Measurements from ENCODE around the gene SLC28A2. TPM values are rescaled to one million over a fixed set of nuclear protein-coding genes. Genes with fewer than 3 reads are reported as not detected.
A peak's percentile ranks its signal among the peaks of the same experiment; 100 is the strongest.
"Not testable (repeated sequence)": the region's sequence is repeated elsewhere in the genome, so short reads cannot be mapped to it uniquely, and the experiment has no call there.

SLC28A2 gene
- total and polyA plus RNA-seq, 4 experiments from 2014 or later, result not detected

GRCh38 chr15:45234562-45235235 lies 17.3 kb upstream of the SLC28A2 start:
- H3K36me3 Mint-ChIP-seq, result peaks cover 9 to 31% of the 10 kb centered on the region in 2 donors
- H3K4me3 ChIP-seq (ENCODE audit: low read length in 2 of 2), result no peak overlapping the region
- no peak overlapping the region for H3K4me3 Mint-ChIP-seq
- H3K27ac Mint-ChIP-seq, result no peak overlapping the region
- H3K9me3 ChIP-seq (ENCODE audit: control insufficient read depth in 1 of 2, low read length in 2 of 2), result peaks cover 0 to 4% of the 10 kb centered on the region in 2 donors
- H3K9me3 Mint-ChIP-seq, result peaks cover 4 to 76% (median 62%) of the 10 kb centered on the region in 8 donors
- H3K27me3 ChIP-seq (ENCODE audit: insufficient read depth, low read length), result no peaks in the 10 kb centered on the region
- H3K4me1 Mint-ChIP-seq, result no peaks in the 10 kb centered on the region
- peaks cover 7 to 11% of the 10 kb centered on the region in 2 donors for H3K27me3 Mint-ChIP-seq
- H3K36me3 ChIP-seq (ENCODE audit: insufficient read depth, low read length), result no peaks in the 10 kb centered on the region
- no peak overlapping the region for H3K27ac ChIP-seq (ENCODE audit: low read depth, low read length)
- POLR2A ChIA-PET (ENCODE audit: partially characterized antibody), result no interaction called here
- no peak for DNase-seq
- no peaks in the 10 kb centered on the region for H3K4me1 ChIP-seq (ENCODE audit: insufficient read depth, low read length)
- intact Hi-C loops (cut with micrococcal nuclease), result no loop called here
- CTCF ChIA-PET (ENCODE audit: partially characterized antibody), result no interaction called here

- H3K4me3 ChIP-seq (ENCODE audit: low read length in 2 of 2); H3K36me3 ChIP-seq (ENCODE audit: insufficient read depth, low read length); H3K27me3 ChIP-seq (ENCODE audit: insufficient read depth, low read length); DNase-seq; H3K4me1 ChIP-seq (ENCODE audit: insufficient read depth, low read length); H3K27me3 Mint-ChIP-seq; POLR2A ChIA-PET (ENCODE audit: partially characterized antibody); H3K4me1 Mint-ChIP-seq; H3K27ac Mint-ChIP-seq; intact Hi-C loops (cut with micrococcal nuclease); CTCF ChIA-PET (ENCODE audit: partially characterized antibody); H3K27ac ChIP-seq (ENCODE audit: low read depth, low read length): not testable (repeated sequence)
- H3K4me3 Mint-ChIP-seq, result peak overlapping the region in 1 of 8 donors; percentile 25
- peaks cover 0 to 16% of the 10 kb centered on the region in 2 donors for H3K9me3 ChIP-seq (ENCODE audit: control insufficient read depth in 1 of 2, low read length in 2 of 2)
- peaks cover 5 to 32% of the 10 kb centered on the region in 2 donors for H3K36me3 Mint-ChIP-seq
- peaks cover 4 to 93% (median 78%) of the 10 kb centered on the region in 8 donors for H3K9me3 Mint-ChIP-seq
These were observed 15.2 kb upstream of the SLC28A2 start for GRCh38 chr15:45236806-45237205.

- no peaks in the 10 kb centered on the region for H3K4me1 ChIP-seq (ENCODE audit: insufficient read depth, low read length)
- Mint-ChIP-seq H3K9me3 (peaks cover 0 to 93% (median 85%) of the 10 kb centered on the region in 8 donors), H3K4me3 (no peak overlapping the region), H3K36me3 (peaks cover 14 to 28% of the 10 kb centered on the region in 2 donors), H3K27ac (no peak overlapping the region), H3K4me1 (no peaks in the 10 kb centered on the region), H3K27me3 (peaks cover 0 to 3% of the 10 kb centered on the region in 2 donors)
- H3K27me3 ChIP-seq (ENCODE audit: insufficient read depth, low read length), result no peaks in the 10 kb centered on the region
- no peak overlapping the region for H3K4me3 ChIP-seq (ENCODE audit: low read length in 2 of 2)
- intact Hi-C loops (cut with micrococcal nuclease), result no loop called here
- H3K27ac ChIP-seq (ENCODE audit: low read depth, low read length), result no peak overlapping the region
- POLR2A ChIA-PET (ENCODE audit: partially characterized antibody), result no interaction called here
- CTCF ChIA-PET (ENCODE audit: partially characterized antibody), result no interaction called here
- DNase-seq, result peak in 3 of 5 donors; percentile 0 to 9 (median 0)
- peaks cover 0 to 33% of the 10 kb centered on the region in 2 donors for H3K9me3 ChIP-seq (ENCODE audit: control insufficient read depth in 1 of 2, low read length in 2 of 2)
- H3K36me3 ChIP-seq (ENCODE audit: insufficient read depth, low read length), result no peaks in the 10 kb centered on the region
These were observed 9.7 kb upstream of the SLC28A2 start for GRCh38 chr15:45242289-45242688.

- Histone ChIP-seq H3K4me3 (ENCODE audit: low read length in 2 of 2) (no peak overlapping the region), H3K4me1 (ENCODE audit: insufficient read depth, low read length) (no peaks in the 10 kb centered on the region), H3K36me3 (ENCODE audit: insufficient read depth, low read length) (no peaks in the 10 kb centered on the region), H3K27ac (ENCODE audit: low read depth, low read length) (no peak overlapping the region), H3K27me3 (ENCODE audit: insufficient read depth, low read length) (no peaks in the 10 kb centered on the region), H3K9me3 (ENCODE audit: control insufficient read depth in 1 of 2, low read length in 2 of 2) (no peaks in the 10 kb centered on the region)
- ChIA-PET CTCF (ENCODE audit: partially characterized antibody) (no interaction called here), POLR2A (ENCODE audit: partially characterized antibody) (no interaction called here)
- Mint-ChIP-seq H3K27ac (no peak overlapping the region), H3K36me3 (peaks cover 14 to 18% of the 10 kb centered on the region in 2 donors), H3K27me3 (peaks cover 2 to 5% of the 10 kb centered on the region in 2 donors), H3K4me1 (no peaks in the 10 kb centered on the region), H3K9me3 (peaks cover 3 to 39% (median 31%) of the 10 kb centered on the region in 8 donors), H3K4me3 (no peak overlapping the region)
- no peak for DNase-seq
- intact Hi-C loops (cut with micrococcal nuclease), result no loop called here
These were observed 2.8 kb upstream of the SLC28A2 start for GRCh38 chr15:45249125-45249780.

- no peak overlapping the region for H3K27ac ChIP-seq (ENCODE audit: low read depth, low read length)
- H3K4me3 ChIP-seq (ENCODE audit: low read length in 2 of 2), result no peak overlapping the region
- ChIA-PET CTCF (ENCODE audit: partially characterized antibody) (interaction anchor here (1.3 to 1.5 kb wide), 2 partner anchors 75 to 85 kb away, joined by 3 to 4 read pairs; no protein-coding TSS in a partner anchor), POLR2A (ENCODE audit: partially characterized antibody) (interaction anchor here (1.3 kb wide), 1 partner anchor 52 kb away, joined by 3 read pairs; no protein-coding TSS in a partner anchor)
- H3K4me1 ChIP-seq (ENCODE audit: insufficient read depth, low read length), result no peaks in the 10 kb centered on the region
- H3K27ac Mint-ChIP-seq, result no peak overlapping the region
- H3K4me1 Mint-ChIP-seq, result no peaks in the 10 kb centered on the region
- H3K27me3 ChIP-seq (ENCODE audit: insufficient read depth, low read length), result no peaks in the 10 kb centered on the region
- peaks cover 0 to 11% (median 6%) of the 10 kb centered on the region in 8 donors for H3K9me3 Mint-ChIP-seq
- no peak for DNase-seq
- H3K36me3 ChIP-seq (ENCODE audit: insufficient read depth, low read length), result no peaks in the 10 kb centered on the region
- peaks cover 0 to 12% of the 10 kb centered on the region in 2 donors for H3K36me3 Mint-ChIP-seq
- H3K9me3 ChIP-seq (ENCODE audit: control insufficient read depth in 1 of 2, low read length in 2 of 2), result no peaks in the 10 kb centered on the region
- peaks cover 2 to 4% of the 10 kb centered on the region in 2 donors for H3K27me3 Mint-ChIP-seq
- intact Hi-C loops (cut with micrococcal nuclease), result no loop called here
- H3K4me3 Mint-ChIP-seq, result no peak overlapping the region
These were observed 1.3 kb downstream of the SLC28A2 start for GRCh38 chr15:45253330-45253729.

GRCh38 chr15:45254405-45254804 lies 2.4 kb downstream of the SLC28A2 start:
- Mint-ChIP-seq H3K27me3 (no peaks in the 10 kb centered on the region), H3K9me3 (peaks cover 0 to 4% (median 0%) of the 10 kb centered on the region in 8 donors), H3K4me3 (no peak overlapping the region), H3K27ac (no peak overlapping the region), H3K4me1 (no peaks in the 10 kb centered on the region), H3K36me3 (peaks cover 0 to 9% of the 10 kb centered on the region in 2 donors)
- no peak for DNase-seq
- POLR2A ChIA-PET (ENCODE audit: partially characterized antibody), result no interaction called here
- Histone ChIP-seq H3K36me3 (ENCODE audit: insufficient read depth, low read length) (no peaks in the 10 kb centered on the region), H3K27me3 (ENCODE audit: insufficient read depth, low read length) (peaks cover 4% of the 10 kb centered on the region), H3K4me3 (ENCODE audit: low read length in 2 of 2) (no peak overlapping the region), H3K4me1 (ENCODE audit: insufficient read depth, low read length) (no peaks in the 10 kb centered on the region), H3K9me3 (ENCODE audit: control insufficient read depth in 1 of 2, low read length in 2 of 2) (no peaks in the 10 kb centered on the region), H3K27ac (ENCODE audit: low read depth, low read length) (no peak overlapping the region)
- intact Hi-C loops (cut with micrococcal nuclease), result no loop called here
- CTCF ChIA-PET (ENCODE audit: partially characterized antibody), result interaction anchor here (1.3 to 1.5 kb wide), 2 partner anchors 76 to 86 kb away, joined by 3 to 4 read pairs; no protein-coding TSS in a partner anchor

- H3K4me1 Mint-ChIP-seq; H3K36me3 ChIP-seq (ENCODE audit: insufficient read depth, low read length); H3K4me1 ChIP-seq (ENCODE audit: insufficient read depth, low read length); H3K27me3 Mint-ChIP-seq; H3K4me3 Mint-ChIP-seq; H3K36me3 Mint-ChIP-seq; POLR2A ChIA-PET (ENCODE audit: partially characterized antibody); H3K27ac ChIP-seq (ENCODE audit: low read depth, low read length); H3K9me3 ChIP-seq (ENCODE audit: control insufficient read depth in 1 of 2, low read length in 2 of 2); intact Hi-C loops (cut with micrococcal nuclease); H3K27me3 ChIP-seq (ENCODE audit: insufficient read depth, low read length); DNase-seq; H3K9me3 Mint-ChIP-seq; H3K27ac Mint-ChIP-seq; H3K4me3 ChIP-seq (ENCODE audit: low read length in 2 of 2): not testable (repeated sequence)
- CTCF ChIA-PET (ENCODE audit: partially characterized antibody), result interaction anchor here (1.5 kb wide), 1 partner anchor 76 kb away, joined by 4 read pairs; no protein-coding TSS in a partner anchor
These were observed 2.8 kb downstream of the SLC28A2 start for GRCh38 chr15:45254824-45255223.

Data from CD4-positive, alpha-beta memory T cell (primary cell).